TTC549 (cell line): ENCODE results near the gene CAPSL.
"Not testable (repeated sequence)": the region's sequence is repeated elsewhere in the genome, so short reads cannot be mapped to it uniquely, and the experiment has no call there.

Experiments used
- FAIRE-seq: peaks from 2 replicates; lab custom pipeline; 2012; peaks lifted over from hg19 to GRCh38; lab: Jason Lieb, UNC

Gene CAPSL

DNA sequence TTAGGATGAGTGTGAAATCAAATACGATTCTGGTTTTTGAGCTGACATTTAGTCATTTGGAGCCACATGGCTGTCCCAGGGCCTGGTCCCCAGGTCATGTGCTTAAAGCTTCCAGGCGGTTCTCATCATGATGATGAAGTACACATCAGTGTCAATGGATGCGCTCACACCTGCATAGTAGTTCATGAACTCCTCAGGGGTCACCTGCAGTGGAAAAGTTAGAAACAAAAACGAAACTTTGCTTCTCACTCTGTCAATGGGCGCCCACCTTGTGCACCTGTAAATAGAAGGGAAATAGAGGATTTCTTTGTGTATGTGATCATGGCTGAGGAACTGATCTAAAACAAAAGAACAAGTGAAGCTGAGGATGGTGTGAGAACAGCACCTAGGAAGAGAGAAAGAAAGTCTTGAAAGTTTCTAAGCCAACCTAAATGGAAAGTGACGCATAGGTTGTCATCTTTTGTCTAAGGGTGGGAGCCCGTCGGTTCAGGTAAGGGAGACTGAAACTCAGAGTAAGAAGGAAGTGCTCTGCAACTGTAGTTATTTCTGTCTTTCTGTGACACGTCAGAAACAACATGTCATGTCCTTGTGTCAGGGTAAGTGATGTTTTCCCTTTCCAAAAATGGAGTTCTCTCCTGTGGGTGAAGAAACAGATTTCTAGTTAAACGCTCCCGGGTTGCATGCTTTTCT lies 33.8 kb downstream of the CAPSL start:
- no peak for FAIRE-seq

- FAIRE-seq: no peak
Observed at GRCh38 chr5:35903631-35904203, 34.7 kb downstream of the CAPSL start.

DNA sequence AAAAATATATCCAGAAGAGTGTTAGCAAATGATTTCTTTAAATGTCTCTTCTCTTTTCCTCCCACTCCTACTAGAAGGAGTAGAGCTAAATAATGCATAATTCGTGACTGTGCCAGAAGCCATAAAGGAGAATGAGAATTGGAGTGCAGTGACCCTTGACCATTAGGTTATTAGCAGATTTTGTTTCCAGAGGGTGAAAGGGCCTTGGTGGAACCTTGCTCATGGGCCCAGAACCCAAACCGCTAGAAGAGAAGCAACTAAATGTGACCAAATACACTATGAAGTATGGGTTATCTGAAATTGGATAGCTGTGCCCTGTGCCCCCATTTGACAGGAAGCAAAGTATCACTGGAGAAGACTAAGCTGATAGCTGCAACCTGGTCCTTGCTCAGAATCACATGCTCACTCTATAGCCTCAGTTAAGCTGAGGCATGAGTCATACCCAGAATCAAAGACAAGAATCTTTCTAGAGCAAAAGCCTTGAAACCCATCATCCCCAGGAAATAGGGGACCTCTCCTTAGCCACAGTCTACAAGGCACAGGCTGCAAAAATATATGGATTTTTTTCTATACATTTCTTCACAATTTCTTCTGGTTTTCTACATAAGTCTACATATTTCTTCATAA lies 36.3 kb downstream of the CAPSL start:
- FAIRE-seq: no peak

DNA sequence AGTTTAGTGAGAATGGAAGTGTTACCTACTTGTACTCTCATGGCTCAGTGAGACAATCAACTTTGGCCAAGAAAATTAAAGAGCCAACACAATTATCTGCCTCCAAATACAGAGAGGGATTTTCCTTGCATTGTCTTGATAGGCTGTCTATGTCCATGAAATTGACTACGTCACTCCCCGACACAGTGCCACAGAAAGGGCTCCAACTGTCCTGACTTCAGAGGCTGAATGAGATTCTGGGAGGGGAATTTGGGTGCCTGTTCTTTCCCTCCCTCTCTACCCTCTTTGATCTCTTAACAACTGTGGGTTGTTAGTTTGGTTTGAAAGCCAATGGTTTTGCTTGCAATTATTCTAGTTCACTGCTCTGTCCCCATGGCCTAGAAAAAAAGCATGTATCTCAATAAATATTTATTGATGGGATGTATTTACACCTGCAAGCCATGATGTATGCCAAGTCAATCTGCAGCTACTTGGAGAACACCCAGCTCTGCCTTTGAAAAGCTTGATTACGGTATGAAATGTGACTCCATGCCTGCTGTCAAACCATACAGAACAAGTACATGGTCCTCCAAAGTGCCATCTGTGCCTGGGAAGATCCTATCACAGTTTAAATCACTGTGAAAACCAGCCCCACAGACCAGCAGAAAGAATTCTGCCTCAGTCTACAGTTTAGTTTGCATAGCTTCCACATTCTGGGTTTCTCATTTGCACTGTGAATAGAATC lies 37.3 kb downstream of the CAPSL start:
- FAIRE-seq: no peak

- FAIRE-seq: no peak
Observed at GRCh38 chr5:35899800-35900199, 38.6 kb downstream of the CAPSL start.

GRCh38 chr5:35898952-35899660 lies 39.3 kb downstream of the CAPSL start:
- no peak for FAIRE-seq

GRCh38 chr5:35894131-35894530 lies 44.3 kb downstream of the CAPSL start:
- no peak for FAIRE-seq

DNA sequence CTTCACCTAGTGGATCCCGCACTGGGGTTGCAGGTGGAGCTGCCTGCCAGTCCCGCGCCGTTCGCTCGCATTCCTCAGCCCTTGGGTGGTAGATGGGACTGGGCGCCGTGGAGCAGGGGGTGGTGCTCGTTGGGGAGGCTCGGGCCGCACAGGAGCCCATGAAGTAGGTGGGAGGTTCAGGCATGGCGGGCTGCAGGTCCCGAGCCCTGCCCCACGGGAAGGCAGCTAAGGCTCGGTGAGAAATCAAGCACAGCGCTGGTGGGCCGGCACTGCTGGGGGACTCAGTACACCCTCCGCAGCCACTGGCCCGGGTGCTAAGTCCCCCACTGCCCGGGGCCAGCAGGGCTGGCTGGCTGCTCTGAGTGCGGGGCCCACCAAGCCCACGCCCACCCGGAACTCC lies 45.6 kb downstream of the CAPSL start:
- FAIRE-seq: not testable (repeated sequence)

GRCh38 chr5:35890021-35891020 lies 48.1 kb downstream of the CAPSL start:
- no peak for FAIRE-seq

- no peak for FAIRE-seq
Observed at GRCh38 chr5:35887321-35888100, 50.9 kb downstream of the CAPSL start.

DNA sequence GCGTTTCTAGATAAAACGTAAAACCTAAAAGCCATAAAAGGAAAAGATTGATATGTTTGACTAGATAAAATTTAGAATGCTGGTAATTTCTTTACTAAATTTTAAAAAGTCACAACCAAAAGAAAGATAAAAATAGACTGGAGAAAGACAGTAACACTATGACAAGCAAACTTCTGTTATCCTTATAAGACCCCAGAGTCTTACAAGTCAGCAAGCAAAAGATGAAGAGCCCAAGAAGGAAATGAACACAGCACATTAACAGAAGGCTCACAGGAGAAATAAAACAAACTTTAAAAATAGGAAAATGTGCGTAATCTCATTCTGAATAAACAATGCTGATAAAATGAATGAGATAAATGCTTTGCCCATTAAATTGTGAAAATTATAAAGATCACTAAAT lies 52.0 kb downstream of the CAPSL start:
- no peak for FAIRE-seq

DNA sequence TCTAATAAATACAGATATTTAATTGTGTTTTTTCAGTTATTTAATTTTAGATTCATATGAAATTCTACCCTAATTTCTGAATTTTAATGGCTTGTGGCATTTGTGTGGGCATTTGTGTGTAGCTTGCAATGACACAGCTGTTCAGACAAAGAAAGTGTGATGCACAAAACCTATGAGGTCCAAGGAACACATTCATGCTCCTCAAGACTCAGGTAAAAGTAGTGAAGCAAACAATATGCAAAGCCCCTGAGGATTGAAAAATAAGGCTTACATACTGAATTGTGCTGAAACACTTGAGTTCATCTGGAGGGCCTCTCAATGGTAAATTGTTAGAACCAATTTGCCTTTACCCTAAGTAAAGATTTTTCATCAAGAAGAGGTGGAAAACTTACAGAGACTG lies 53.6 kb downstream of the CAPSL start:
- FAIRE-seq: no peak

DNA sequence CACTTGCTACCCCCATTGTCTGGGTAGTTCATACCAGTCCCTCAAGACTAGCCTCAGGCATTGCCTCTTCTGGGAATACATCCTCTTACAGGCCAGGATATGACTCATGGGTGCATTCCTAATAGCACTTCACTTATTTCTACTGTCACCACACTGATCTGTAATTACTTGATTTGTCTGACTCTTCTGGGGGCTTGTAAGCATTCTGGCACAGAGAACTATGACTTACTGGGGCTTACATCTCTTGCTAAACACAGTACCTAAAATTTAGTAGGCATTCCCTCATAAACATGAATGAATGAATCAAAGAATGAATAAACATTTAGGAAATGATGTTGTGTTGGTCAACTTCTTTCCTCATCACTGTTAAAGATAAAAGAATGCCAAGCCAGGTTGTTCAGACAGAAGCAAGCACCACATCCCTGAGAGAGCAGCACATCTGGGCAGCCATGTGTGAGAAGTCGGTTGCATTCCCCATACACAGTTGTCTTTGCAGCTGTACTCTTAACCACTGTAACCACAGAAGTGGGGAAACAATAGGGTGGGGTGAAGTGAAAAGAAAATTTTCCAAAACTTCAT lies 54.1 kb downstream of the CAPSL start:
- FAIRE-seq: no peak

GRCh38 chr5:35881758-35882157 lies 56.7 kb downstream of the CAPSL start:
- FAIRE-seq: no peak

DNA sequence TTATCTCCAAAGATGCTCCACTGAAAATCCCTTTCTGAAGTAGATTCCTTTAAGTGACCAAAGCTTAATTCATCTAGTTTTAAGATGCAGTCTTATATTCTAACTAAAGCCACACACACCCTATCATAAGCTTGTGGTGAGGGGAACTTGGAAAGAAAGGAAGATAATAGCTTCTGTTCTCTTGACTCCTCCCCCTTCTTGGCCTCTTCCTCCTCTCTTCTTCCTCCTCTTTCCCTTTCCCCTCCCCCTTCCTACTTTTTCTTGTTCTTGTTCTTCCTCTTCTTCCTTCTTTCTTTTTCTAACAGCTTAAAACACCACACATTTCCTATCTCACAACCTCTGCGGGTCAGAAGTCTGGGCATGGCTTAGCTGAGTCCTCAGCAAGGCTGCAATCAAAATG lies 58.3 kb downstream of the CAPSL start:
- no peak for FAIRE-seq

GRCh38 chr5:35879649-35880048 lies 58.8 kb downstream of the CAPSL start:
- FAIRE-seq: no peak

GRCh38 chr5:35879096-35879495 lies 59.3 kb downstream of the CAPSL start:
- FAIRE-seq: no peak

GRCh38 chr5:35878079-35878478 lies 60.3 kb downstream of the CAPSL start:
- no peak for FAIRE-seq

GRCh38 chr5:35877655-35878054 lies 60.8 kb downstream of the CAPSL start:
- FAIRE-seq: no peak

- FAIRE-seq: no peak
Observed at GRCh38 chr5:35876922-35877321, 61.5 kb downstream of the CAPSL start.
